Fibroblast of pulmonary artery (primary cell): ENCODE results near the gene RGS17.

Experiments used
- DNase-seq: peaks from one replicate; pipeline ENCODE4 v3.0.0-alpha.2; 2010; ENCODE audit warnings: low read depth
- H3K4me3 ChIP-seq: replicated peaks from 2 replicates; pipeline ENCODE4 v1.5.1; 2011; ENCODE audit warnings: low read depth, mild to moderate bottlenecking, control low read depth, low read length, moderate library complexity
- TF ChIP-seq, protein P1 (sequence below): IDR thresholded peaks from 2 replicates; pipeline ENCODE4 v1.5.1; 2011; ENCODE audit warnings: mild to moderate bottlenecking, control low read depth, low read length, inconsistent platforms; ENCODE audit errors: missing control alignments

RGS17 gene

DNA sequence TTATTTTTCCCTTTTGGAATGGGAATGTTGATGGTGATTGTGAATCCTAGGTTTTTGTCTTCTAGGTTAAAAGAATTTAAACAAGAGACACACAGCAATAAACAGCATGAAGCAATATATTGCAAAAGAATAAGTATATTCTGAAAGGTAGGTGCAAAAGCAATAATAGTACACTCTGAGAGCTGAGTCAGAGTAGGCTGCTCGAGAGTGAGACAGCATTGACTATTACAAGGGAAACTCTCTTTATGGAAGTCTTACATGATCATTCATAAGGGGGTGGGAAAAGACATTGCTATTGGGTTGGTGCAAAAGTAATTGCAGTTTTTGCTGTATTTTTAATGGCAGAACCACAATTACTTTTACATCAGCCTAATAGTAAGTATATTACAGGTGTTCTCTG, 173.3 kb downstream of the RGS17 start:
- DNase-seq = no peak
- TF ChIP-seq, protein P1, sequence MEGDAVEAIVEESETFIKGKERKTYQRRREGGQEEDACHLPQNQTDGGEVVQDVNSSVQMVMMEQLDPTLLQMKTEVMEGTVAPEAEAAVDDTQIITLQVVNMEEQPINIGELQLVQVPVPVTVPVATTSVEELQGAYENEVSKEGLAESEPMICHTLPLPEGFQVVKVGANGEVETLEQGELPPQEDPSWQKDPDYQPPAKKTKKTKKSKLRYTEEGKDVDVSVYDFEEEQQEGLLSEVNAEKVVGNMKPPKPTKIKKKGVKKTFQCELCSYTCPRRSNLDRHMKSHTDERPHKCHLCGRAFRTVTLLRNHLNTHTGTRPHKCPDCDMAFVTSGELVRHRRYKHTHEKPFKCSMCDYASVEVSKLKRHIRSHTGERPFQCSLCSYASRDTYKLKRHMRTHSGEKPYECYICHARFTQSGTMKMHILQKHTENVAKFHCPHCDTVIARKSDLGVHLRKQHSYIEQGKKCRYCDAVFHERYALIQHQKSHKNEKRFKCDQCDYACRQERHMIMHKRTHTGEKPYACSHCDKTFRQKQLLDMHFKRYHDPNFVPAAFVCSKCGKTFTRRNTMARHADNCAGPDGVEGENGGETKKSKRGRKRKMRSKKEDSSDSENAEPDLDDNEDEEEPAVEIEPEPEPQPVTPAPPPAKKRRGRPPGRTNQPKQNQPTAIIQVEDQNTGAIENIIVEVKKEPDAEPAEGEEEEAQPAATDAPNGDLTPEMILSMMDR = no peak
- H3K4me3 ChIP-seq = no peak overlapping the region
